Fibroblast of villous mesenchyme (primary cell): Measurements from ENCODE around the gene FLOT2. TPM values are rescaled to one million over a fixed set of nuclear protein-coding genes. Genes with fewer than 3 reads are reported as not detected.
"Not testable (repeated sequence)": the region's sequence is repeated elsewhere in the genome, so short reads cannot be mapped to it uniquely, and the experiment has no call there.

Experiments
- DNase-seq: peaks from one replicate; pipeline ENCODE4 v3.0.0-alpha.2; 2010; ENCODE audit warnings: low read depth
- H3K4me3 ChIP-seq: 2 replicates; pipeline ENCODE4 v1.5.1; 2011; ENCODE audit warnings: low read depth, mild to moderate bottlenecking, low read length
- small RNA-seq: library from RNA; depleted of rRNA; stranded (forward); fragments of <200 nt; gene quantifications from one replicate; pipeline ENCODE3, GENCODE V24; 2012
- total RNA-seq: library from RNA; depleted of rRNA; stranded (reverse); fragments of >200 nt; gene quantifications from 2 replicates; pipeline ENCODE4 v1.2.3, GENCODE V29; 2012
- TF ChIP-seq, protein P1 (sequence below): IDR thresholded peaks from 2 replicates; pipeline ENCODE4 v1.5.1; 2012; ENCODE audit warnings: low read depth, mild to moderate bottlenecking, low read length; ENCODE audit not compliant: insufficient read depth

Gene FLOT2
- total RNA-seq, 1 donor: 43.6 TPM

- TF ChIP-seq, protein P1, sequence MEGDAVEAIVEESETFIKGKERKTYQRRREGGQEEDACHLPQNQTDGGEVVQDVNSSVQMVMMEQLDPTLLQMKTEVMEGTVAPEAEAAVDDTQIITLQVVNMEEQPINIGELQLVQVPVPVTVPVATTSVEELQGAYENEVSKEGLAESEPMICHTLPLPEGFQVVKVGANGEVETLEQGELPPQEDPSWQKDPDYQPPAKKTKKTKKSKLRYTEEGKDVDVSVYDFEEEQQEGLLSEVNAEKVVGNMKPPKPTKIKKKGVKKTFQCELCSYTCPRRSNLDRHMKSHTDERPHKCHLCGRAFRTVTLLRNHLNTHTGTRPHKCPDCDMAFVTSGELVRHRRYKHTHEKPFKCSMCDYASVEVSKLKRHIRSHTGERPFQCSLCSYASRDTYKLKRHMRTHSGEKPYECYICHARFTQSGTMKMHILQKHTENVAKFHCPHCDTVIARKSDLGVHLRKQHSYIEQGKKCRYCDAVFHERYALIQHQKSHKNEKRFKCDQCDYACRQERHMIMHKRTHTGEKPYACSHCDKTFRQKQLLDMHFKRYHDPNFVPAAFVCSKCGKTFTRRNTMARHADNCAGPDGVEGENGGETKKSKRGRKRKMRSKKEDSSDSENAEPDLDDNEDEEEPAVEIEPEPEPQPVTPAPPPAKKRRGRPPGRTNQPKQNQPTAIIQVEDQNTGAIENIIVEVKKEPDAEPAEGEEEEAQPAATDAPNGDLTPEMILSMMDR: peak; percentile 8
- peak; percentile 81 for DNase-seq
- H3K4me3 ChIP-seq: peak within 1 kb of the TSS; percentile 91
Measured at GRCh38 chr17:28842282-28843012, 55.1 kb downstream of the FLOT2 start, which contains the start of gene FAM222B. TSS of gene FAM222B (minus strand) at chr17:28842790. CDS start at chr17:28766667, 76,123 bp downstream.

- TF ChIP-seq, protein P1: no peak
- DNase-seq: no peak
- H3K4me3 ChIP-seq: peak overlapping the region; percentile 91
Measured at GRCh38 chr17:28841901-28842281, 55.6 kb downstream of the FLOT2 start.

GRCh38 chr17:28839221-28839620 is 58.3 kb downstream of the FLOT2 start:
- TF ChIP-seq, protein P1: no peak
- no peak overlapping the region for H3K4me3 ChIP-seq
- DNase-seq: peak; percentile 84

- H3K4me3 ChIP-seq, DNase-seq: not testable (repeated sequence)
Measured at GRCh38 chr17:28836541-28836940, 61.0 kb downstream of the FLOT2 start.

DNA sequence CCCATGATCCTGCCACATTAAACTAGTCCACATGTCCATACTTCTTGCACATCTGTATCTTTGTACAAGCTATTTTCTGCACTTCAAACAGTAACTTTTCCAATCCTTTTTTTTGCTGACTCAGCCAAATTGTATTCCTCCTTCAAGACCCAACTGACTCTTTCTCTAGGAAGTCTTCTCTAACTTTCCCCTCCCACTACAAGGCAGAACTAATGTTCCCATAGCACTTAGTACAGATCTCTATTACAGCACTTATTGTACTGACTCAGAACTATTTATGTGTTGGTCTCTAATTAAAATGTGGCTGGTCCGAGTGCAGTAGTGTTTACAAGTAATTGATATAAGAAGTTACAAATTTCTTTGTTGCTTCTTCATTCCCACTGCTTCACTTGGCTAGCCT is 63.1 kb downstream of the FLOT2 start:
- no peak for DNase-seq
- TF ChIP-seq, protein P1: no peak
- no peak overlapping the region for H3K4me3 ChIP-seq

Small RNAs within 50 kb of the gene (small RNA-seq; reads per million reads assigned to genes)
- not detected for gene RF00019

Other genes with a start within 250 kb of the FLOT2 start
- gene SDF2, start 235.8 kb downstream of the FLOT2 start, total RNA-seq: 41.6 and 57.4 TPM in 2 replicates
- 52.2 and 54.4 TPM in 2 replicates for gene SUPT6H, start 235.5 kb downstream of the FLOT2 start, total RNA-seq
- gene PROCA1, start 185.8 kb downstream of the FLOT2 start, total RNA-seq: under 0.01 and 1.6 TPM in 2 replicates
- 148 and 185 TPM in 2 replicates for gene RAB34, start 179.9 kb downstream of the FLOT2 start, total RNA-seq
- 336 and 532 TPM in 2 replicates for gene RPL23A, start 177.7 kb downstream of the FLOT2 start, total RNA-seq
- 6.1 and 8.2 TPM in 2 replicates for gene TLCD1, start 171.5 kb downstream of the FLOT2 start, total RNA-seq
- gene NEK8, start 168.9 kb downstream of the FLOT2 start, total RNA-seq: 2.2 and 7.4 TPM in 2 replicates
- gene TRAF4, start 153.7 kb downstream of the FLOT2 start, total RNA-seq: 37.7 and 64.8 TPM in 2 replicates
- 5.5 and 6.9 TPM in 2 replicates for gene FAM222B, start 54.9 kb downstream of the FLOT2 start, total RNA-seq
- gene ERAL1, start 42.7 kb downstream of the FLOT2 start, total RNA-seq: 29.6 and 39.3 TPM in 2 replicates
- gene DHRS13, start 5.3 kb upstream of the FLOT2 start, total RNA-seq: 2.6 and 3.5 TPM in 2 replicates
- gene PHF12, start 53.8 kb upstream of the FLOT2 start, total RNA-seq: 22.5 and 23.2 TPM in 2 replicates
- gene SEZ6, start 108.3 kb upstream of the FLOT2 start, total RNA-seq: not detected in 2 replicates
- gene PIPOX, start 145.4 kb upstream of the FLOT2 start, total RNA-seq: 1.7 and 2.9 TPM in 2 replicates